Stimulated activated CD4-positive, alpha-beta T cell treated with anti-CD3 and anti-CD28 coated beads, Interleukin-4, amount 100 ng/mL, for 1 hour (primary cell): ENCODE data around the gene PLXNC1.

Experiments
- DNase-seq: peaks from one replicate; pipeline ENCODE4 v3.0.0-alpha.2; 2020

Gene PLXNC1

DNA sequence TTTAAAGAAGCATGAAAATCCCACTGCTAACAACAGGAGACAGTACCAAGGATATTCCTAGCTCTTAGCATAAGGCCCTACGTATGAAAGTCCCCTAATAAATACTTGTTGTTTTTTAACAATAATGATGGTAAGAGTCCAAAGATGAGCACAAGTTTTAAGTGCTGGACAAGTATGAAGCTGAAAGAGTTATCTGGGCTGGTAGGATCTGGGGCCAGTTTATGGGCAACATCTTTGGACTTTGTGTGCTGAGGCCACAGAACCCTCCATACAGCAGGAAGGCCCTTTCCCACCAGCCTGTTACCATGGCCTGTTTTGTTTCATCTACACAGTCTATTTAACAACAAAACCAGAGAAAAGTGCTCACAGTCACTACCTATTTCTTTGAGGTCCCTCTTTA, 12.5 kb upstream of the PLXNC1 start:
- DNase-seq = no peak

DNA sequence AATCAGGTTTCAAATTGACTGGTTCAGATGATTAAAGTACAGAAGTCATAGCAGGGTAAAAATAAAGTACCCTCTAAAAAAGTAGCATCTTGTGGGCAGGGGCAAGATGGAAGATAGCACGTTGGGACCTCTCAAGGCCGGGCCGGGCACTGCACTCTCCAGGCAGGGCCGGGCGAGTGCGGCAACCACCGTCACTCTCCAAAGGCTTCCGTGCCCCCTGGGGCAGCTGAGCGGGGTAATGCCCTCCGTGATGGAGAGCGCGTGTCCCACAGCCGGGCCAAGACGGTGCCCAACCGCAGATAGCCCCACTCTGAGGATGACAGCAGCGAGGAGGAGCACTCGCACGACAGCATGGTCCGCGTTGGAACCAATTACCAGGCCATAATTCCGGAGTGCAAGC, 8.6 kb upstream of the PLXNC1 start:
- DNase-seq = no peak

DNA sequence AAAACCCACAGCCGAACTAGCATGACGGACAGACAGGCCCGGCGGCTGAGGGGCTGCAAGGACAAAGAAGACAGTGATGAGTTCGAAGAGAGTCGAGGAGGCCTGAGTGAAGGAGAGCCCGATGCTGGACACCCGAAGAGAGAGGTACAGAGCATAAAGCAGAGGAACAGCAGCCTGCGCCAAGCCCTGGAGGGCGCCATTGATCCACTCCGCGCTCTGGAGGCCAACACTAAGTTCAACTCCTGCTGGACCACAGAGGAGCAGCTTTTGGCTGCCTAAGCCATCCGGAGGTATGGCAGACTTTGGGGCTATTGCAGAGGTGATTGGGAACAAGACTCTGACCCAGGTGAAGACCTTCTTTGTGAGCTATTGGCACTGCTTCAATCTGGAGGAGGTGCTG, 7.8 kb upstream of the PLXNC1 start:
- peak; percentile 63 for DNase-seq

DNA sequence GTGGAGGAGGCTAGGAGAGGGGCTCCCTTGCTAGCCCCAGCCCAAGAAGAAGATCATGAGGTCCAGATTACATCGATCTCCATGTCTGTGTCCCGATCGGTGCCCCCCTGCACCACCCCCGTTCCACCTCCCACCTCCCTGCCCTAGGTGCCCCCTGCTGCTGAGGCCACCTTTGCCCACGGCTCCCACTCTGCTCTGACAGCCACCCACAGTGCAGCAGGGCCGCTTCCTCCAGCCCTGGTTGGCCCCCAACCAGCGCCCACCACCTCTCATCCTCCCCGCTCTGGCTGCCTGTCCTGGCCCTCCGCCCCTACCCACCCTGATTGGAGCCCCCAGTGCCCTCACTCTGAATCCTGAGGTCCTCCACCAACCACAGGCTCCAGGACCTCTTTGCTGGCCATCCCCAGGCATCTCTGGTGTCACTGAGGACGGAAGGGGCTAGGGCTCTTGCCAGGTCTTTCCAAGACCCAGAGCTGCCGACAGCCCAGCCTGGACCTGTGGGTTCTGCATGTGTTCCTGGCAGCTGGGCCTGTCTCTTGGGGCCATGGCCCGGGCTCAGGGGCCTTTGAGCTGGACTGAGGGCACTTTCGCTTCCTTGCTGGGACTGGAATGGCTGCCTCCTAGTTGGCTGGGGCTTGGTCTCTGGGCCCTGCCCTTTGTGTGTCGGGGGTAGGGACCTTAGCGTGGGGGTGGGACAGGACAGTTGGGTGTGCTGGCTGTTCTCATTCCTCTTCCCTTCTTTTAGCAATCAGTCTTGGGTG, 7.2 kb upstream of the PLXNC1 start:
- no peak for DNase-seq

DNA sequence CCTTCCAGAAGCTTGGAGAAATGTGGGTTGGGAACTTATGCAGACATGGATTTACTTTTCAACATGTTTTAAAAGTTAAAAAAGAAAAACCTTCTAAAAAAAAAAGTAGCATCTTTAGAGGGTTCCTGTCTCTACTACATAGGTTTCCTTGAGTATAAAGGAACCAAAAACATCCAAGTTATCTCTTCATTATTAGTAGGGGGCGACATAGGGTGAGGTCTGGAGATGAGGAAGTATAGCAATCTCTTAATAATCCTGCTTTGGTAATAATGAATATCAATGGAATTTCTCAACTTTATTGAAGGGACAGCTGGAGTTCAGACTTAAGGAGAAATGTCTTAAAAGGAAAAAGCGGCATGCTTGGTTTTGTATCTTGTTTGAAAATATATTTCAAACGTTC, 6.5 kb upstream of the PLXNC1 start:
- no peak for DNase-seq

DNA sequence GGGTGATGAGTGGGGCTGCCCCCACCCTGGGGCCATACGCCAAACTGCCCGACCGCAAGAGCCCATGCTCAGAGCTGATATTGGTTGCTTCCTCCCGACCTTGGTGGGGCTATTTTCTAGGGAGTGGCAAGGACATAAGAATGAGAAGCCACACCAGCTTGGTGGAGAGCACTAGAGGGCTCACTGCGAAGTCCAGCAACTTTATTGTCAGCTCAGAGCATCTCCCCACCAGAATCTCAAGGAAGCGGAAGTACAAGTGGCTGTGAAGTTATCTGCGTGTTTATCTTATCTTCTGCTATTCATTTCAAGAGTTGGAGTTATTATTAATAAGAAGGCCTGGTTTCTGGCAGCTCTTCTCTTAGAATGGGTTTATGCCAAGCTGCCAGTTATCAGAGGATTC, 4.9 kb upstream of the PLXNC1 start:
- DNase-seq = no peak

DNA sequence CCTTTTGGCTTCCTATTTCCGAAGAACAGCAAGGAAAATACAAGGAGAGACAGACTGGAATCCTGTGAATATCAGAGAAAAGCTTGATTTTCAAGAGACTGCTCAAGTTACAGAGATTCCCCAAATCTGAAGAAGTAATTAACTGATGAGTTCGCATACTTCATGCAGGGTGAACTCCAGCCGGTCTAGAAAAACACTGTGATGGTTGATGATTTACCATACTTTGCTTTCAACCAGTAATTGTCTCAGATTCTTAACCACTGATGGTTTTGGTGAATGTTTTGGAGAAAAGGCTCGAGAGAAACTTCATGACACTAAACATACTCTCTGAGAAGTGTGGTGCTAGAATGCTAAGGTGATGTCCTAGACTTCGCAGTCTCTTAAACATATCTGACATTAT, 4.4 kb upstream of the PLXNC1 start:
- no peak for DNase-seq

DNA sequence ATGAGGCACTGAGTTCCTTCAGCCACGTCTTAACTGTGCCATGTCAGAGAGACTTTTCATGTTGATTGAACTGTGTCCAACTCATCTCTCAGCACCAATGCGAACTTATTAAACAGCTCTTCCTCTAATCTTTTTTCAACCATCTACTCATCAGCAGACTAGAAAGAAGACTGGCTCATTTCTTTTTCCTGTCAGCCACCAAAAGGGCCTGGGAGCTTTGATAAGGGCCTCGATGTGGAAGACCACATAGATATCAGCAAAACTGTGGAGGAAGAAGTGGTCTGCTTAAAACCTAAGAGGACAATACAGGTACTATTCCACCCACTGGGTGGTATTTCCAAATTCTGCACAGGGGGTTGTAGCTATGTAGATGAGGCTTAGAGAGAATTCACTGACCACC, 3.6 kb upstream of the PLXNC1 start:
- no peak for DNase-seq

DNA sequence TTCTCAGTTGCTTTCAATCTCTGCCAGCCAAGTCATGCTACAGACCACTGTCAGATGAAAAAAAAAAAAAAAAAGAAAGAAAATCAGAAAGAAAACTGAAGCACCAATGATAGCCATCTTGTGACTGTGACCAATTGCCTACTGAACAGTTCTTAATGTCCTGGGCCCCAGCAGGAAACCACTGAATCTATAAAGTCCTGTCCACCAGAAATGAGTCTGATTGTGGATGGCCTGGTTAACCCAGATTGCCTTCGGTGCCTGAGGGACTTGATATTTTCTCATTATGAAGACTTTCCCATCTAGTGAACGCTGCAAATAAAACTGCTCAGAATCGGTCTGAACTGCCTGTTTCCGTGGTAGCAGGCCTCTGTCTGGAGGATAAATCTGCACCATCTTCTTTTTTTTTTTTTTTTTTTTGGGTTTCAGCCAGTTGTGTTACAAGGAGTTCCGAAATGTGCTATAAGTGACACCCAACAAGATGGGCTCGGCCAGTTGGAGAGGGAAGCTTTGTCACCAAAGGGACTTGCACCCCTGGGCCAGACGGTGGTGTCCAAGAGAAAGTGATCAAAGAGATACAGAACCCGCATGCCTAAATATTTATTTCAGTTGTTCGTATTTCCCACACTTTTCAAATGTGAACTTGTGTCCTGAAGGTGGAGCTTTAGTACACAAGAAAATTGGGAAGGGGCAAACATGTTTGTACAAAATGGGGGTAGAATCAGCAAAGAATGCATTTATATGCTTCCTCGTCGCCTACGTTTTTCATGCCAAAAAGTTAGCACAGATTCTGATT, 3.0 kb upstream of the PLXNC1 start:
- DNase-seq = no peak

DNA sequence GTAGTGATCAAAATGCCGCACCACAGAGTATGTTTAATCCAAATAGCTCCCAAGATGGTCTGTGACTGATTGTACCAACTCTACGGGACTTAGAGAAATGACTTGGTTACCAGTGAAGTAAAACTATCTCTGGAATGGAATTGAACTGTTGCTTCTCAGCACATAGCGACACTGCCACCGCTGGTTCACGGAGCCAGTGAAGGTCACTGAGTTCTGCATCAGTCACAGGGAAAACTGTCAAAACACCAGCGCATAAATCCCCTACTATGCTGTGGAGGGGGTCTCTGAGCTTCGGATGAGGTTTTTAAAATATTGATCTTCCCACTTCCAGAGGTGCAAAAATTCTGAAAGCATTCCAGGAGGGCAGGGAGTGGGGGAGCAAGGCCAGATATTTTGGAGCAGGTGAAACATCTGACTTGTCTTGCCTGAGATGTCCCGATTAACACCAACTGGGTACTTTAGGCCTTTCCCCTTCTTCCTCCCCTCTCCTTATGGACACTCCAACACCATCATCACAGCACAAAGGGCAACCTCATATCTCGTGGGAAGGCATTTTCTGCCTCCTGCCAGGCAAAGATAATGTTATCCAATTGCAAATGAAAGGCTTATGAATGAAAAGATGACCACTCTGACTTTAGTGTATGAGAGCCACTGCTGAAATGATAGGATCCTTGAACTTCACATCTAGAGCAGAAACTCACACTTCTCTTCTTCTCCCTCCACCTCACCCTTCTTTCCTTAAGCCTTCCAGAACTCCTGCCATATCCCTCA, 2.0 kb upstream of the PLXNC1 start:
- no peak for DNase-seq

DNA sequence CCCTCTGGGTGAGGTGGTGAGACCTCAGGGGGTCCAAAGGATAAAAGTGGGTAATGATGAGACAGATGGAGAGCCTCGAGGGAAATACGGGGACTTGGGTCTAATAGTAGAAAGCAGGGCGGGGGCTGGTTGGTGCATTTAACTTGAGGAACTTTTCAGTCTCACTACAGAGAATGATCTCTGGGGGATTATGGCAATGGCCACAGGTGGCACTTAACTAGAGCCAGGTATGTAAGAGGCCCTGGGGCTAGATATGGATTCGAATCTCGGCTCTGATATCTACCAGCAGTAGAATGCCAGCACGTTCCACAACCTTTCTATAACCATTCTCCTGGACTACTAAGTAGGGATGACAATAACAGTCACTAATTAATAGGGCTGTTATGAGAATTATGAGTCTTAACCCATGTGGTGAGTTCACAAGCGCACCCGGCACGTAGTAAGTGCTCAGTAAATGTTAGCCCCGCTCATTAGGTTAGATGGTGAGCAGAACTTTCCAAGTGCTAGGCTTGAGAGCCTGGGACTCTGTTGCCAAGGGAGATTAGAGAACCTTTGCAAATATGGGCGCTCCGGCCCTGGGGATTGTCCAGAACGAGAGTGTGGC, 888 bp upstream of the PLXNC1 start:
- no peak for DNase-seq

DNA sequence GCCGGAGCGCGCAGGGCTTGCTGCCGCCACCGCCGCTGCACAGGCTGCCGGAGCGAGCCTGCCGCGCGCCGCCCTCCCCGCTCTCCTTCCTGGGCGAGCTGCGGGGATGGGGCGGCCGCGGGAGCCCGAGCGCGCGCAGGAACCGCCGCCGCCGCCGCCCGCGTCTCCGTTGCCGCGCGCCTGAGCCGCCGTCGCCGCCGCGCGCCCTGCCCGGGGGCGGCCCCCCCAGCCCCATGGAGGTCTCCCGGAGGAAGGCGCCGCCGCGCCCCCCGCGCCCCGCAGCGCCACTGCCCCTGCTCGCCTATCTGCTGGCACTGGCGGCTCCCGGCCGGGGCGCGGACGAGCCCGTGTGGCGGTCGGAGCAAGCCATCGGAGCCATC, 352 bp downstream of the PLXNC1 start:
- DNase-seq = no peak

DNA sequence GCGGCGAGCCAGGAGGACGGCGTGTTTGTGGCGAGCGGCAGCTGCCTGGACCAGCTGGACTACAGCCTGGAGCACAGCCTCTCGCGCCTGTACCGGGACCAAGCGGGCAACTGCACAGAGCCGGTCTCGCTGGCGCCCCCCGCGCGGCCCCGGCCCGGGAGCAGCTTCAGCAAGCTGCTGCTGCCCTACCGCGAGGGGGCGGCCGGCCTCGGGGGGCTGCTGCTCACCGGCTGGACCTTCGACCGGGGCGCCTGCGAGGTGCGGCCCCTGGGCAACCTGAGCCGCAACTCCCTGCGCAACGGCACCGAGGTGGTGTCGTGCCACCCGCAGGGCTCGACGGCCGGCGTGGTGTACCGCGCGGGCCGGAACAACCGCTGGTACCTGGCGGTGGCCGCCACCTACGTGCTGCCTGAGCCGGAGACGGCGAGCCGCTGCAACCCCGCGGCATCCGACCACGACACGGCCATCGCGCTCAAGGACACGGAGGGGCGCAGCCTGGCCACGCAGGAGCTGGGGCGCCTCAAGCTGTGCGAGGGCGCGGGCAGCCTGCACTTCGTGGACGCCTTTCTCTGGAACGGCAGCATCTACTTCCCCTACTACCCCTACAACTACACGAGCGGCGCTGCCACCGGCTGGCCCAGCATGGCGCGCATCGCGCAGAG, 873 bp downstream of the PLXNC1 start:
- peak; percentile 50 for DNase-seq

DNA sequence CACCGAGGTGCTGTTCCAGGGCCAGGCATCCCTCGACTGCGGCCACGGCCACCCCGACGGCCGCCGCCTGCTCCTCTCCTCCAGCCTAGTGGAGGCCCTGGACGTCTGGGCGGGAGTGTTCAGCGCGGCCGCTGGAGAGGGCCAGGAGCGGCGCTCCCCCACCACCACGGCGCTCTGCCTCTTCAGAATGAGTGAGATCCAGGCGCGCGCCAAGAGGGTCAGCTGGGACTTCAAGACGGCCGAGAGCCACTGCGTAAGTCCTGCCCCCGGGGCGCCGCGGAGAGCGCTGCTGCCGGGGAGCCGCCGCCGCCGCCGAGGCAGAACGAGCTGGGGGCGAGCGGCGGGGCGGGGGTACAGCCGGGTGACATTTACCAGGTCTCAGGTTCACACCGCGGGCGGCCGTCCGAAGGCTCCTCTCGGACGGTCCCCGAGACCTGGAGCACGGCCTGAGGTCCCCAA, 1.4 kb downstream of the PLXNC1 start:
- DNase-seq = peak; percentile 28

DNA sequence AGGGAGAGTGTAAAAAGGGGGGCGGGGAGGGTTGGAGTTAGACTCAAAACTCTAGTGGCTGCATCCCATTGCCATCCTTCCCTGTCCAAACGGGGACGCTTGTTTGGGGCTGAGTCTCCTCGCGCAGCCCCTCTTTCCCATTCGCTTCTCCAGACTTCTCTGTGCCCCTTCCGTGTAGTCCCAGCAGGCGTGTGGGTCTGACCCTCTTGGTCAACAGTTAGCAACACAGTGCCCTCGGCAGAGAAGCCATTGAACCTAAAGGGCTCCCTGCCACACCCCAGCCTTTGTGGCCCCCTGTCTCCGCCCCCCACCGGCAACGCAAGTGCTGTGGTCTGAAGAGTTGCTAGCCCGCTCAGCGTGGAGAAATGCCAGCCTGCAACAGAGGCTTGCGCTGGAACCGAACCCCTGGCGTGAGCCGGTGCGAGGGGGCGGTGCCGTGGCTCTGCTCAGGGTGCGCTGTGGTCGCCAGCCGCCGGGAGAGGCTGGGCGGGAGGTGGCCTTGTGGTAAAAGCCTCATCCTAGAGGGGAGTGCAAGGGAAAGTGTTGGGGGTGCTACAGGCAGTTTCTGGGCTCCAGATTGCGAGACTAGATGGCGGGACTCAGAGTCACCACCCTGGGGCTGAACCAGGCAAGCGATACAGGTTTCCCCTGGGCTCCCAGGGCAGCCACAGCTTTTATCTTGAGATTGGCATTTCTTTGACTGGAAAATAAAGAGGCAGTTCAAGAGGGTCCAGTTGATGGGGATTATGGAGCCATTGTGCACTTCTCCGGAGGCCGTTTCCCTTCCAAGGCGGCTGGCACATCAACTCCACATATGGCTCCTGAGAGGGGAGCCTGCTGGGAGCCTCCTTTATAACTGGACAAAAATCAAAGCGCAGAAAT, 2.1 kb downstream of the PLXNC1 start:
- DNase-seq = peak; percentile 45

DNA sequence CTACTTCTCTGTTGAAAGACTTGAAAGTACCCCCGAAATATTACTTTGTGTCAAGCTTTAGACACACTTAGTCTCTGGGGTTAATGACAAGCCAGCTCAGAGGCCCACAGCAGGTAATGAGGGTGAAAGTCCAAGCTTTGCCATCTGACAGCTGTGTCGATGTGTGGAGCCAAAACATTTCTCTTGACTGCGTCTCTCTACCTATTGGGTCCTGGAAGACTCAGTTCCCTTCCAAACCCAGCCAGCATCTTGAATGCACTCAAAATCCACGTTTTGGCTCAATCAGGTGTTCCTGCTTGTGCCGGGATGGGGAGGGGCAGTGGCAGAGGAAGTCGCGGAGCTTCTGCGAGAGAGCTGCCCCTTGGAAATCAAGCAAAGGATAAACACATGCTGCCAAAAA, 3.2 kb downstream of the PLXNC1 start:
- no peak for DNase-seq

DNA sequence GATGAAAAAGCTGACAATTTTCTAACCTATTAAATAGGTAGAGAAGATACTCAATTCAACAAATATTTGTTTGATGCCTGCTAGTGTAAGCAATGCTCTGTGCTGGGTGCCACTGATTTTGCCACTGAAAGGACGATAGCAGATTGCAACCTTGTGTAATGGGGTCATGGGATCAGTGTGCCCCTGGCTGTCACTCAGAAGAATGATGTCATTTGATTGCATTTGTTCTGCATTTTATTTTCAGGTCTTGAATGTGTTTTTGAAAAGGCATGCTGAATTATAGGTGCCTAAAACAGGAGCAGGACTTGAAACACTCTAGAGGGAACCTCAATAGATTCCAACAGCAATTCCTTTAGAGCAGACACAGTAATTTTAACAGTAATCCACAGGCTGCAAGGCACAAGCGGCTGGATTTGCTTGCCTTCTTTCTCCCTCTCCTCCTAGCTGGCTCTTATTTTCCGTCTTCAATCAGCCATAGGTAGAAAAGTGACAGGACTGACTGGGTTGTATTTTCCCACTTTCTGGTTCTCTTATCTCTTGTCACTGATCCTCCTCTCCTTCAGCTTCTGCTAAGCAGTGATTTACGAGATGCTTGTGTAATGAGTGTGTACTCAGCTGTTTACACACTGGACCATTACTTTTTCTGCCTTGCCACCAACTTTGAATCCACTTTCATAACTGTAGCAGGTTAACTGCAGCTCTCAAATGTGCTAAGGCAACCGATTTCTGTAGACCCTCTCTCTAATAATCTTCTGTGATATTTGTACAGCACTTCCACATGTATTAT, 4.1 kb downstream of the PLXNC1 start:
- DNase-seq = no peak

DNA sequence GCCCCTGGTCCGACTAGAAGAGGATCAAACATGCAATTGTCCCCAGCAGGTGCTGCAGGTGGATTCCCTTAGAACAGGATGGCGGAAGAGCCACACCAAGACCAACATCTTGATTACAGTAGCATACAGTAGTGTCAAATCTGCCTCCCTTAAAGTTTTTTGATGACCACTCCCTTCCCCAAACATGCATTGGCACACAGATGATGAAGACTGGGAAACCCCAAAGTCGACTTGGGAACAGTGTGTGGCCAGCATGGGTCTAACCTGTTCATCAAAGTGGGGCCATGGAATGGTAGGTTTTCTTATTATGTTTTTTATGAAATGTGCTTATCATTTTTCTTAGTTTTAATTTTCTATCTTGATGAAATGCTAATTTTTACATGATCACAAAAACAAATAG, 8.8 kb downstream of the PLXNC1 start:
- no peak for DNase-seq

DNA sequence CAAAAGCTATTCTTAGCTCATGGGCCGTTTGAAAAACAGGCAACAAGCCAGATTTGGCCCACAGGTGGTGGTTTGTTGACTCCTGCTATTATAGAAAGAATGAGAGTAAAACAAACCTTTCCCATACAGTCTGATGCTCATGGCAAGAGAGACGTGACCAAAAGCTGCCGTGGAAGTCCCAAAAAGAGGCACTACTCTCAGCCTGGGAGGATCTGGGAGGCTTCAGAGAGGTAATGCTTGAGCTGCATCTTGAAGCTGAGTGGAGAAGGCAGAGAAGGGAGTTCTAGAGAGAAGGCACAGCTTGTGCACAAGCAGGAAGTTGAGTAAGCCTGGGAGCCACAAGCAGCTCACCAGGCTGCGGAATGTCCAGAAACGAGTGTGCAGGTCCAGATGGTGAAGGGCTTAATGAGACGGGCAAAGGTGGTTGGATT, 9.6 kb downstream of the PLXNC1 start:
- no peak for DNase-seq

DNA sequence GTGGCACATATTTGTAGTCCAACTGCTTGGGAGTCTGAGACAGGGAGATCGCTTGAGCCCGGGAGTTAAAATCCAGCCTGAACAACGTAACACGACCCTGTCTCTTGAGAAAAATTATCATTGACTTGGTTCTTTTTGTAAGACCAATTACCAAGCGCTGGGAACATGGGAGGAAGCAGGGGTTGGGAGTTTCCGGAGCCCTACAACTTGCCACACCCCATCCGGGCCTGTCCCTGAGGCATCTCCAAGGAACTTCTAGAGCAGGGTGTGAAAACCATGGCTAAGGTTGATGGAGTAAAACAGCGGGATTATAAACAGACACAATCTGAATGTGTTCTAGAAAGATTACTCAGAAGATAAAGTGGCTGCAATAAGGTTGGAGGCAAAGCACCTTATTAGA, 10.3 kb downstream of the PLXNC1 start:
- DNase-seq = no peak

DNA sequence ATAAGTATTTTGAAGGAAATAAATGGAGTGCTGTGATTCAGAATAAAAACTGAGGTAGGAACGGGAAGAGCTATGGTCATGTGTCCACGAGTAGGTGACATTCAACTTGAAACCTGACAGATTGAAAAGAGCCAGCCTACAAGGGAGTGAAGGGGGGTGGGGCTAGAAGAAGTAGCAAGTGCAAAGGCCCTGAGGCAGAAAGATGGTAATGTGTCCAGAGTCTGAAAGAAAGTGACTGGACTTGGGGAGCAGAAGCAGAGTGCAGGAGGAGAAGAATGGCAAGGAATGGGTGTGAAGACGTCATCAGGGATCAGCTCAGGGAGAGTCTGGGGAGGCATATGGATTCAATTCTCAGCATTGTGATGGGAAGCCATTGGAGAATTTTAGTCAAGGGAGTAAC, 13.7 kb downstream of the PLXNC1 start:
- DNase-seq = no peak
